OCI-LY3 (cell line): ENCODE data around the gene ASTL.

ENCODE experiments used
- H2AFZ ChIP-seq: fragments of 200-600, 300-600 bp; shearing (Covaris generic); 2 replicates; pipeline ENCODE4 v1.6.0; 2014; ENCODE audit warnings: antibody characterized with exemption, low read depth, low read length
- H3K27ac ChIP-seq: fragments of 200-600, 300-600 bp; sonication (generic); 2 replicates; pipeline ENCODE4 v1.5.1; 2014; ENCODE audit warnings: mild to moderate bottlenecking, low read length, moderate library complexity, mixed read lengths
- H3K27me3 ChIP-seq: fragments of 200-600, 300-600 bp; sonication (generic); 2 replicates; pipeline ENCODE4 v1.6.1; 2014; ENCODE audit warnings: low read depth, low read length, mixed read lengths
- H3K36me3 ChIP-seq: fragments of 200-600, 300-600 bp; sonication (generic); replicated peaks from 2 replicates; pipeline ENCODE3; 2014; ENCODE audit warnings: low read depth, low read length, mixed read lengths
- H3K4me1 ChIP-seq: fragments of 300-600, 200-600 bp; sonication (generic); 2 replicates; pipeline ENCODE4 v1.6.1; 2014; ENCODE audit warnings: low read length, mixed read lengths
- H3K4me2 ChIP-seq: fragments of 200-600, 300-600 bp; sonication (generic); 2 replicates; pipeline ENCODE4 v1.6.1; 2014; ENCODE audit warnings: low read length, mixed read lengths
- H3K4me3 ChIP-seq: fragments of 300-600, 200-600 bp; sonication (generic); 2 replicates; pipeline ENCODE4 v1.5.1; 2014; ENCODE audit warnings: antibody characterized with exemption, mild to moderate bottlenecking, low read length, moderate library complexity
- H3K79me2 ChIP-seq: fragments of 300-600, 200-600 bp; shearing (Covaris generic); 2 replicates; pipeline ENCODE4 v1.6.1; 2014; ENCODE audit warnings: mild to moderate bottlenecking, low read length, mixed read lengths
- H3K9ac ChIP-seq: fragments of 300-600, 200-600 bp; shearing (Covaris generic); 2 replicates; pipeline ENCODE4 v1.6.0; 2014; ENCODE audit warnings: mild to moderate bottlenecking, low read length, moderate library complexity
- H3K9me3 ChIP-seq: fragments of 200-600, 300-600 bp; shearing (Covaris generic); 2 replicates; pipeline ENCODE4 v1.6.1; 2014; ENCODE audit warnings: low read length, mixed read lengths; ENCODE audit not compliant: insufficient read depth
- H4K20me1 ChIP-seq: fragments of 200-600, 300-600 bp; sonication (generic); 2 replicates; pipeline ENCODE4 v1.6.1; 2016; ENCODE audit warnings: low read length, mixed read lengths; ENCODE audit not compliant: insufficient read depth
- CTCF ChIP-seq: fragments of 200-600, 300-600 bp; sonication (generic); IDR thresholded peaks from 2 replicates; pipeline ENCODE4 v1.5.1; 2014; ENCODE audit warnings: antibody characterized with exemption, low read length, low read depth
- EZH2phosphoT487 ChIP-seq: fragments of 200-600 bp; shearing (Covaris generic); IDR thresholded peaks from 2 replicates; pipeline ENCODE4 v1.6.1; 2018; ENCODE audit warnings: antibody characterized with exemption, mixed run types, low read depth

Gene ASTL

GRCh38 chr2:96123936-96124335 lies 14.4 kb downstream of the ASTL start:
- Histone ChIP-seq H3K9ac (no peak overlapping the region), H3K4me2 (no peak overlapping the region), H3K4me1 (no peaks in the 10 kb centered on the region), H3K27me3 (peaks cover 22% of the 10 kb centered on the region), H4K20me1 (no peaks in the 10 kb centered on the region), H3K36me3 (no peaks in the 10 kb centered on the region), H3K27ac (no peak overlapping the region), H3K9me3 (no peaks in the 10 kb centered on the region), H3K79me2 (no peaks in the 10 kb centered on the region), H2AFZ (no peak overlapping the region), H3K4me3 (no peak overlapping the region)
- TF ChIP-seq EZH2phosphoT487 (no peak), CTCF (no peak)

GRCh38 chr2:96123290-96123689 lies 15.0 kb downstream of the ASTL start:
- Histone ChIP-seq H3K4me2 (no peak overlapping the region), H3K27ac (no peak overlapping the region), H3K36me3 (no peaks in the 10 kb centered on the region), H3K4me3 (no peak overlapping the region), H3K79me2 (no peaks in the 10 kb centered on the region), H4K20me1 (no peaks in the 10 kb centered on the region), H3K9me3 (no peaks in the 10 kb centered on the region), H2AFZ (no peak overlapping the region), H3K27me3 (peaks cover 22% of the 10 kb centered on the region), H3K9ac (no peak overlapping the region), H3K4me1 (no peaks in the 10 kb centered on the region)
- TF ChIP-seq CTCF (no peak), EZH2phosphoT487 (no peak)

GRCh38 chr2:96122391-96122790 lies 15.9 kb downstream of the ASTL start:
- Histone ChIP-seq H3K9ac (no peak overlapping the region), H3K36me3 (no peaks in the 10 kb centered on the region)
- no peak for TF ChIP-seq CTCF
- TF ChIP-seq EZH2phosphoT487 = no peak

GRCh38 chr2:96121414-96121813 lies 16.9 kb downstream of the ASTL start:
- TF ChIP-seq CTCF = no peak
- no peak for TF ChIP-seq EZH2phosphoT487
- Histone ChIP-seq H3K79me2 (no peaks in the 10 kb centered on the region), H3K9ac (no peak overlapping the region), H3K4me1 (peaks cover 5% of the 10 kb centered on the region), H3K9me3 (no peaks in the 10 kb centered on the region), H3K27me3 (peaks cover 28% of the 10 kb centered on the region), H2AFZ (no peak overlapping the region), H3K36me3 (no peaks in the 10 kb centered on the region), H3K4me2 (no peak overlapping the region), H3K27ac (no peak overlapping the region), H4K20me1 (no peaks in the 10 kb centered on the region), H3K4me3 (no peak overlapping the region)

More at GRCh38 chr2:96122391-96122790, 15.9 kb downstream of the ASTL start:
- Histone ChIP-seq H4K20me1 (no peaks in the 10 kb centered on the region), H3K27me3 (peaks cover 27% of the 10 kb centered on the region), H3K79me2 (no peaks in the 10 kb centered on the region), H3K4me1 (peaks cover 2% of the 10 kb centered on the region), H3K4me2 (no peak overlapping the region), H2AFZ (no peak overlapping the region), H3K4me3 (no peak overlapping the region), H3K9me3 (no peaks in the 10 kb centered on the region), H3K27ac (no peak overlapping the region)
